Left lung (tissue), 10 donors: ENCODE data around the gene CHCHD6. TPM values are rescaled to one million over a fixed set of nuclear protein-coding genes. Genes with fewer than 3 reads are reported as not detected.

Experiments
- ATAC-seq: fragments of 200-7000 bp; cut with Tn5 transposase; one replicate; pipeline ENCODE4 v1.9.1; 2020; ENCODE audit warnings: moderate library complexity
- DNase-seq, 4 donors: peaks; one replicate each; pipeline ENCODE4 v3.0.0-alpha.2; 2013 to 2020
- H3K27ac ChIP-seq, 2 donors: fragments of 200-600 bp; sonication (generic) in 1 of 2; one replicate each; pipeline versions ENCODE4 v1.5.0 to v1.8.0; 2020 to 2021
- H3K27me3 ChIP-seq, 2 donors: fragments of 200-600 bp; sonication (generic) in 1 of 2; one replicate each; pipeline versions ENCODE4 v1.5.0 to v1.8.0; 2020 to 2021
- H3K36me3 ChIP-seq, 2 donors: fragments of 200-600 bp; sonication (generic) in 1 of 2; one replicate each; pipeline versions ENCODE4 v1.5.0 to v1.8.0; 2020 to 2021
- H3K4me1 ChIP-seq, 2 donors: fragments of 200-600 bp; one replicate each; pipeline ENCODE4 v1.8.0; 2021
- H3K4me3 ChIP-seq, 2 donors: fragments of 200-600 bp; sonication (generic) in 1 of 2; one replicate each; pipeline versions ENCODE4 v1.5.0 to v1.8.0; 2020 to 2021; ENCODE audit warnings: mild to moderate bottlenecking in 1 of 2
- H3K9me3 ChIP-seq, 2 donors: fragments of 200-600 bp; sonication (generic) in 1 of 2; one replicate each; pipeline versions ENCODE4 v1.5.0 to v1.8.0; 2020 to 2021
- CTCF ChIP-seq, 2 donors: fragments of 200-600 bp; sonication (generic) in 1 of 2; IDR thresholded peaks; one replicate each; pipeline versions ENCODE4 v1.5.0 to v1.8.0; 2021; ENCODE audit warnings: antibody characterized with exemption in 2 of 2
- intact Hi-C, 2 donors: fragments of 100-400 bp; cut with DNase I; formaldehyde crosslinking; loops; one replicate each; pipeline versions ENCODE4 v1.11.2 to v1.14.2; 2022
- polyA plus RNA-seq, 6 donors: library from polyadenylated mRNA; unstranded; fragments of 120-200 nt; gene quantifications; one replicate each; pipeline ENCODE4 v1.2.1, GENCODE V29; 2013; ENCODE audit not compliant: insufficient read length in 6 of 6
- total RNA-seq, 2 donors: library from RNA; stranded (reverse); fragmentation: NEBNext Ultra II Directional; extraction: Animal tissue kit (Norgen Biotek cat#: 25700); gene quantifications; one replicate each; pipeline ENCODE4 v1.2.1, GENCODE V29; 2021
- donor health status: DM: no; HTN: yes; CAD: no.
- donor health status: DM: no; HTN: no; CAD: no.

The CHCHD6 gene
- total and polyA plus RNA-seq, 8 donors: 11.8 to 21.1 (median 18.4) TPM

- no peak overlapping the region for H3K4me3 ChIP-seq
- no peak for DNase-seq
- peaks cover 0 to 10% of the 10 kb centered on the region in 2 donors for H3K4me1 ChIP-seq
- H3K9me3 ChIP-seq: no peaks in the 10 kb centered on the region
- no peak for ATAC-seq
- H3K27ac ChIP-seq: no peak overlapping the region
- H3K27me3 ChIP-seq: no peaks in the 10 kb centered on the region
- no peaks in the 10 kb centered on the region for H3K36me3 ChIP-seq
- TF ChIP-seq CTCF (IDR thresholded peaks at IDR 0.05): no peak
- intact Hi-C loops: no loop called here
Measured at GRCh38 chr3:126818400-126819095, 114.5 kb downstream of the CHCHD6 start.

GRCh38 chr3:126826693-126827092 is 122.7 kb downstream of the CHCHD6 start:
- no peak for ATAC-seq
- Histone ChIP-seq H3K9me3 (no peaks in the 10 kb centered on the region), H3K4me1 (no peaks in the 10 kb centered on the region), H3K36me3 (no peaks in the 10 kb centered on the region), H3K27me3 (no peaks in the 10 kb centered on the region), H3K4me3 (no peak overlapping the region), H3K27ac (no peak overlapping the region)
- no peak for TF ChIP-seq CTCF (IDR thresholded peaks at IDR 0.05)
- no peak for DNase-seq
- intact Hi-C loops: no loop called here

GRCh38 chr3:126827121-126827520 is 123.1 kb downstream of the CHCHD6 start:
- no peak for TF ChIP-seq CTCF (IDR thresholded peaks at IDR 0.05)
- no peak for DNase-seq
- Histone ChIP-seq H3K4me3 (no peak overlapping the region), H3K27ac (no peak overlapping the region), H3K27me3 (no peaks in the 10 kb centered on the region), H3K4me1 (no peaks in the 10 kb centered on the region), H3K36me3 (no peaks in the 10 kb centered on the region), H3K9me3 (no peaks in the 10 kb centered on the region)
- intact Hi-C loops: no loop called here
- ATAC-seq: no peak

- H3K36me3 ChIP-seq: no peaks in the 10 kb centered on the region
- no peak for ATAC-seq
- DNase-seq: no peak
- intact Hi-C loops: no loop called here
- no peak for TF ChIP-seq CTCF (IDR thresholded peaks at IDR 0.05)
- H3K4me1 ChIP-seq: no peaks in the 10 kb centered on the region
- H3K27ac ChIP-seq: no peak overlapping the region
- H3K27me3 ChIP-seq: no peaks in the 10 kb centered on the region
- no peak overlapping the region for H3K4me3 ChIP-seq
- H3K9me3 ChIP-seq: no peaks in the 10 kb centered on the region
Measured at GRCh38 chr3:126828306-126828705, 124.3 kb downstream of the CHCHD6 start.

- H3K4me1 ChIP-seq: no peaks in the 10 kb centered on the region
- intact Hi-C loops: no loop called here
- no peak overlapping the region for H3K27ac ChIP-seq
- peaks cover 0 to 4% of the 10 kb centered on the region in 2 donors for H3K36me3 ChIP-seq
- DNase-seq (no peak), ATAC-seq (no peak)
- no peak for TF ChIP-seq CTCF (IDR thresholded peaks at IDR 0.05)
- no peaks in the 10 kb centered on the region for H3K9me3 ChIP-seq
- no peak overlapping the region for H3K4me3 ChIP-seq
- no peaks in the 10 kb centered on the region for H3K27me3 ChIP-seq
Measured at GRCh38 chr3:126832933-126833332, 128.9 kb downstream of the CHCHD6 start.
